ENCODE measurements around the gene SMARCC2.
"Not testable (repeated sequence)": the region's sequence is repeated elsewhere in the genome, so short reads cannot be mapped to it uniquely, and the experiment has no call there.

Gene SMARCC2

DNA sequence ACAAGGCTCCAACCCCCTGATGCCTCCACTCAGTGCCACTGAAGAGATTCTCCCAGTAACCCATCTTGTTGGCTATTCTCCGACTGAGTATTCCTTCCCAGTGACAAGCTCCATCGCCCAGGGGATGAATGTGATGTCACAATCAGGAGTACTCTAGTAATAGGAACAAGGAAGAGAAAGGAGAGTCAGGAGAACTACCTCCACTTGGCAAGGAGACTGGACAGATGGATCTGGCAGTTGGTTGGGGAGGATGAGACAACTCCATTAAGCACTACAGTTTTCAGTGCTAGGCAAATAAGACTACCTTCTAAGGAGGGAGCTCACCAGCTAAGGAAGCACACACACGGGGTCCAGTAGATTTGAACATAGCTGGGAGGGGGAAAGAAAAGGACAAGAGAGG, 27.2 kb upstream of the SMARCC2 start:
- no peak overlapping the region for H3K4me3 ChIP-seq
- H3K27ac ChIP-seq = no peak overlapping the region

DNA sequence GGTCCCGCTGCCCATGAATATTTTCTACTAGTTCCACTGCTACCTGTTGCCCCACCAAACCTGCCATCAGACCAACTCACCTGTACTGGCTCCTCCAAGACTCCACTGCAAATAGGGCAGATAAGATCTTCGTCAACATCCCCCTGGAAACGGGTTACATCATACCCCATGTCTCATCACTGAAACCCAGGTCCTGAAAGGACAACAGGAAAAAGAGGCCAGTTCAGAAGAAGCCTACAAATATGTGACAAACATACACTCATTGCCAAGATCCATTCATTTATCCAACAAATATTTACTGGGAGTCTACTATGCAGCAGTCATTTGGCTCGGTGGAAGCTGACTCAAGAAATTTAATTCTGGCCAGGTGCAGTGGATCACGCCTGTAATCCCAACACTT, 24.6 kb upstream of the SMARCC2 start:
- Histone ChIP-seq H3K27ac (no peak overlapping the region), H3K4me3 (no peak overlapping the region)

DNA sequence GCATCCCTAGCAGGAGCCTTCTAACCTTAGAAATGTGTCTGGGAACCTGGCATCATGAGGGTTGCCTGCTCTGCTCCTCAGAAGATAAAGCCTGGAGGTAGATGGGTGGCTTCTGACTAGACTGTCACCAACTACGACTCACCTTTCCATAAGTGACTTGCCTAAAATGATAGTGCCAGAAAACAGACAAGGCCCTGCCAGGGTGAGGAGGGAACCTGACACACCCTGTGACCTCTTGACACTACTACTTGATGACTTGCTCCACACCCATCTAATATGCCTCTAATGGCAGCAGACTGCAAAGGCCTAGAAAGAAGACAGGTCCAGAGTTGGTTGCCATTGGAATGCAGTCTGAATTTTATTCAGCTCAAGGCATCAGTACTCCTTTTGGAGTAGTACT, 23.1 kb upstream of the SMARCC2 start:
- no peak overlapping the region for H3K4me3 ChIP-seq
- no peak overlapping the region for H3K27ac ChIP-seq

DNA sequence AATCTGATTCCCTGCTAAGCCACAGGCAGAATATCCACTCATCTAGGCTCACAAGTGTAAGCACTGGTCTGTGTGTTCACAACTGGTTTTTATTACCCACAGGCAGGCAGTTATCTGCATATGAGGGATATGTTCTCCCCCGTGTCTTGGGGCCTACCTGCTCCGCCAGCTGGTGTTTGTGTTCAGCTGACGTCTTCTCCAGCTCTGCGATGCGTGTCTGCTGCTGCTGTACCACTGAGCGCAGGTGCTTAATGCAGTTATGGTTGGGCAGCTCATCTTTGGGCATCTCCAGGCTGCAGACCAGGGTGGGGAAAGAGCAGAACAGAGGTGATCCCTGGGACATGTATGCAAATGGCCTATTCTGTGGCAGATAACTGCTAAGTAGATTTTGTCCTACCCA, 18.7 kb upstream of the SMARCC2 start:
- H3K4me3 ChIP-seq = no peak overlapping the region
- peak overlapping the region in 1 of 21 experiments; percentile 0 for H3K27ac ChIP-seq

DNA sequence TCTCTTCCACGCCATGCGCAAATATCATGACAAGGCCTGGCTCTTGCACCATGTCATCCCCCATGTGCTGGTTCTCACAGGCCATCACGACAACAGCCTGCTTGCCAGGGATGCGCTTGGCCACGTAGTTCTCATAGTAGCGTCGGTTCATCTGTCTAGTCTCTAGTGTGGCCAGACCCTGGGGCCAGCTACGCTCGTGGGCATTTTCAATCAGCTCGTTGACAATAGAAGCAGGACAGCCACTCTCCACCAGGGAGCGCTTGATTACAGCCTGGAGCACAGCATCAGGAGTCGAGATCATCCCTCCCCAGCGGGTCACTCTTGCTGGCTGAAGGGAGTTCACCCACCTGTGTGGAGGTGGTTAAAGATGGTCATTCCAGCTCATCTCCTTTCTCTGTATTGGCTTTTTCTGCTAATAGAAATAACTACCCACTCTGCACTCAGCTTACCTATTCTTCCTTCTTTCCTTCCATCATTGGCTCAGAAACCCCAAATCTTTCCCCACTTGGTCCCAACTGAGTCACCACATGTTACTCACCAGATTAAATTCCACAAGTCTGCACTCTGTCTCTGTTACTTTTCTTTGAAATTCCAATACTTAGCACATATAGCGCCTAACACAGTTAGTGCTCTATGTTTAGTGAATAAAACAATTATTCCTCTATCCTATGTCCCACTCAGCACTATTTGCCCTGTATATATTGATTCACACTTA, 17.3 kb upstream of the SMARCC2 start:
- Histone ChIP-seq H3K27ac (peak overlapping the region in 1 of 21 experiments; percentile 0), H3K4me3 (no peak overlapping the region)

DNA sequence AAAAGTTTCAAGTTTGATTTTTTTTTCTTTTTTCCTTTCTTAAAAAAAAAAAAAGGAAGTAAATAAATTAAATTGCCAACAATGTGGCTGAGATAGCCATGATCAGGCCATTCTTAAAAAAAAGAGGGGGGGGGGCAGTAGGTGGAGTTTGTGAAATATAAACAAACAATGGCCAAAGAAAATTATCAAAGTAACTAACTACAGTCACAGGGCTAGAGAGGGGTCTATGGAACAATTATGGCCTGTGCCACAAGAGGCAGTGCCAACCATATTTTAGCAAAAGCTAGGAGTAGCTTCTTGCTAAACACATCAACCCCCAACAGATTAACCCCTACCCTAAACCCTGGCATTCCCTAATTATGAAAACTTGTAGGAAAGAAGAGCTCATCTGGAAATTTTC, 16.2 kb upstream of the SMARCC2 start:
- H3K27ac ChIP-seq = peak overlapping the region in 1 of 21 experiments; percentile 21
- no peak overlapping the region for H3K4me3 ChIP-seq

DNA sequence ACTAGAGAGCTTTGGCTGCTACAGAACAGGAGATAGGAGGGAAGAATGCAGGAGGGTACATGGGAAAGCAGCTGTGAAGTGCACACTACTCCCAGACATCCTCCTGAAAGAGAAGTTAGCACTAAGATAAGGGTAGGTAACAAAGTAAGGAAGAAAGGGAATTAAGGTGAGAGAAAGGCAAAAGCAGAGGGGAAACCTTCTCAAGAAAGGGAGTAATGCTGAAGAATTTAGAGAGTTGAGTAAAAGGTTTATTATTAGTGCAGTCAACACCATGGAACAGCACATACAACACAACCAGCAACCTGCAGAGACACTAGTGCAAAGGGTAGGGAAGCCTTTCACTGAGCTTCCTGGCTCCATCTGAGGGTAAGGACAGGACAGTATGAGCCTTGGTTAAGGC, 15.0 kb upstream of the SMARCC2 start:
- no peak overlapping the region for H3K4me3 ChIP-seq
- H3K27ac ChIP-seq = no peak overlapping the region

DNA sequence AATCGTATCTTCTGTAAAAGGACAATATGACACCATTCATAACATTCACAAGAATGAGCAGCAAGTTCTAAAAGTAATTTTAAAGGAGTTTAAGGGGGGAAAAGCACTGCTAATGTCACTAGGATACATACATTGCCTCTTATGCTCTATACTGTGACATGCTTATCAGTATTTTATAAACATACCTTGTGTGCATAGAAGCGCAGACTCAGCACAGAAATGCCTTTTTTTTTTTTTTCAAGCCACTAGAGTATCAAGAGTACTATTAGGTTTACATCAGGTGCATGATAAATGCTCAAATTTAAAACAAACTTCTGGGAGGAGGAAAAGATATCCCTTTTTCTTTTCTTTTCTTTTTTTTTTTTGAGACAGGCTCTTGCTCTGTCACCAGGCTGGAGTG, 13.6 kb upstream of the SMARCC2 start:
- no peak overlapping the region for H3K27ac ChIP-seq
- H3K4me3 ChIP-seq = no peak overlapping the region

DNA sequence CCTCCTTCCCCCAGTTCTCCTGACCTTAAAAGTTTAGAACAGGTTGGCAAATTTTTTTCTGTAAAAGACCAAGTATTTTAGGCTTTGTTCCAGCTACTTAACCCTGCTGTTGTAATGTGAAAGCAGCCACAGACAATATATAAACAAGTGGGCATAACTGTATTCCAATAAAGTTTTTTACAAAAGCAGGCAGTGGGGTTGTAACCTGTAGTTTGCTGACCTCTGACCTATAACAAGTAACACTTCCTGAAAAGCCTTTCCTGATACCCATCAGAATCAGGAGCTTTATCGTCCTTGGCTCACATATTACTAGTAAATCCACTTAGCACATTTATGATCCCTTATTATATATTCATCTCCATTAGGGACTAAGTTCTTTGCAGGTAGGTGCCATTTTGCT, 13.1 kb upstream of the SMARCC2 start:
- no peak overlapping the region for H3K27ac ChIP-seq
- no peak overlapping the region for H3K4me3 ChIP-seq

DNA sequence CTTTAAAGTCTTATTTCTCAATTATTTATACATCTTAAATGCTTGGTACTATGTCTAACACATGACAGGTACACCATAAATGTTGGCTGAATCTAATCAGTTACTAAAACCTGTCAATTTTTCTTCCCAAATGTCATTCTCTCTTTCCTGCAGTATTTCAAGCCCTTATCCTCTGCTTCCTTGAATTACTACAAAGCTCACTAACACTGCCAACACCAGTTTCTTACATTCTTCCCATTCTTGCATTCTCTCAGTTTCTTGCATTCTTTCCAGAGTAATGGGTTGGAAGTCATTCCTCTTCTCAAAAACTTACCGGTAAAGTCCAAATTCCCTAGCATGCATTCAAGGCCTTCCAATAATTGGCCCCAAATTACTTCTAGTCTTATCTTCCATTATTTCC, 9.6 kb upstream of the SMARCC2 start:
- Histone ChIP-seq H3K27ac (no peak overlapping the region), H3K4me3 (no peak overlapping the region)

DNA sequence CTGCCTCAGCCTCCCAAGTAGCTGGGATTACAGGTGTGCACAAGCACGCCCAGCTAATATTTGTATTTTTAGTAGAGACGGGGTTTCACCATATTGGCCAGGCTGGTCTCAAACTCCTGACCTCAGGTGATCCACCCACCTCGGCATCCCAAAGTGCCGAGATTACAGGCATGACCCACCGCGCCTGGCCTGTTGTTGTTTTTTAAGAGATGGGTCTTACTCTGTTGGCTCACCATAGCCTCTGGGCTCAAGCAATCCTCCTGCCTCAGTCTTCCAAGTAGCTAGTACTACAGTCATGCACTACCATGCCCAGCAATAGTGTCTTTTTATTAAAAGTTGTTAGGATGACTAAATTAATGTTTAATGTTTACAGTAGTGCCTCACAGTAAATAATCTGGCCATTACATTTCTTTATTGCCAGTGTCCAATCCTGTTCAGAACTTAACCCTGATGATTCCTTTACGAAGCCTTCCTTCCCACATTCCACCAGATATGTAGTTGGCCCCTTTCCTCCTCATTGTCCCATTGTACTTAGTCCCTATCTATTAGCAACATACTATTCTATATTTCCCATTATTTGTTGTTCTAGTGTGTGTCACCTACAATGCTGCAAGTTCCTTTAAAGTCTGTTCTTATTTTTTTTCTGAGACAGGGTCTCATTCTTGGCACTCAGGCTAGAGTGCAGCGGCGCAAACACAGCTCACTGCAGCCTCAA, 8.8 kb upstream of the SMARCC2 start:
- no peak overlapping the region for H3K27ac ChIP-seq
- H3K4me3 ChIP-seq = no peak overlapping the region

DNA sequence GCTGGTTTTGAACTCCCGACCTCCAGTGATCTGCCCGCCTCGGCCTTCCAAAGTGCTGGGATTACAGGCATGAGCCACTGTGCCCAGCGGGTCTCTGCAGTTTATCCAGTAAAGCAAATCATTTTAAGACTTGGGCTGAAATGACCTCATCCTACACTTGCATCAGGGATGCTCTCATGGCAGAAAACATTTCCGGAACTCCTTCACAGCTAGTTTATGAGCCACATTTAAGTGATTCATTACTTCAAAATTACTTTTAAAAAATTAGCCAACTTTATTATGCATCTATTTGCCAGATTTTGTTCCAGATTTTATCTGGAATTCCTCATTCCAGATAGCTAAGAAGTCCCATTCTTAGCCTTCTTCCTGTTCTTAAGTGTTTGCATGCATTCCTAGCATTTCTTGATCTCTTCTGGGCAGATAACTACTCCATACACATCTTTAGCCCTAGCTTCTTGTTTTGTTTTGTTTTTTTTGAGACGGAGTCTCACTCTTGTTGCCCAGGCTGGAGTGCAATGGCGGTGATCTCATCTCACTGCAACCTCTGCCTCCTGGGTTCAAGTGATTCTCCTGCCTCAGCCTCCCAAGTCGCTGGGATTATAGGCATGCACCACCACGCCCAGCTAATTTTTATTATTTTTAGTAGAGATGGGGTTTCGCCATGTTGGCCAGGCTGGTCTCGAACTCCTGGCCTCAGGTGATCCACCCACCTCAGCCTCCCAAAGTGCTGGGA, 7.7 kb upstream of the SMARCC2 start:
- H3K4me3 ChIP-seq, H3K27ac ChIP-seq: not testable (repeated sequence)

DNA sequence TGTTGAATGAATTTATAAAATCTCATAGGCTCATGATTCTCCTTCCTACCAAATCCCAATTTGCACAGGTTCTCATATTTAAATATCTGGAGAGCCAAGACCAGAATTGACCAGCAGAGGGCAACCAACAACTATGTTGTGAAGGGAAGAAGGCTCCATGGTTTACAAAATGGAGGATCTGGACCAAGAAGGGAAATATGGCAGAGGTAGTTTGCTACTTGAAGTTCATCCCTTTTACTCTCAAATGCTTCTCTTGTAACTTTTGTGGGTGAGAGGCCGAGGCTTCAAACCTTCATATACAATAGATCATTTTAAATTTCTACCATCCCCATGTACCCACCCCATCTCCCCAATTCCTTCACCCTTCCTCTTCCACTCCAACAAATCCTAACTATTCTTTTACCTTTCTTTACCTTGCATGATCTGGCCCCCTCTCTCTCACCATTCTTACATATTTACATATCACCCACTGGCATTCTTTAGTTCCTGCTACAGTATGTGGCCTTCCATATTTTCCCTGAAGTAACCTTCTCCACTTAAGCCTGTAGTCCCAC, 3.8 kb upstream of the SMARCC2 start:
- no peak overlapping the region for H3K27ac ChIP-seq
- no peak overlapping the region for H3K4me3 ChIP-seq

DNA sequence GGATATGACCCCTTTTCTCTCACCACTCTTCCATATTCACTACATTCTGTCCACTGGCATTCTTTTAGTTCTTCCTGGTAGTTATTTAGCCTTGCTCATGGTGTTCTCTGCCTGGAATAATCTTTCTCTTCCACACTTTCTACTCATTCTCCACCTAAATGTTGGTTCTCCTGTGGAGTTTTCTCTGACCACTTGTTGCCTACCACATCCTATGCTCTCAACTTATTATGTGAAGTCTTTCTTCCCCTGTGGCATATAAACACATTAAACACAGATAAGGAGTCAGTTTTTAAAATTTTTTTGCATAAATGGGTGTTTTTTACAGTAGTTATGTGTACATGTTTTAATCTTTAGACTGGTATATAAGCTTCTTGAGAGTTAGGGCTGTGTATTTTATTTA, 3.3 kb upstream of the SMARCC2 start:
- Histone ChIP-seq H3K27ac (no peak overlapping the region), H3K4me3 (no peak overlapping the region)

DNA sequence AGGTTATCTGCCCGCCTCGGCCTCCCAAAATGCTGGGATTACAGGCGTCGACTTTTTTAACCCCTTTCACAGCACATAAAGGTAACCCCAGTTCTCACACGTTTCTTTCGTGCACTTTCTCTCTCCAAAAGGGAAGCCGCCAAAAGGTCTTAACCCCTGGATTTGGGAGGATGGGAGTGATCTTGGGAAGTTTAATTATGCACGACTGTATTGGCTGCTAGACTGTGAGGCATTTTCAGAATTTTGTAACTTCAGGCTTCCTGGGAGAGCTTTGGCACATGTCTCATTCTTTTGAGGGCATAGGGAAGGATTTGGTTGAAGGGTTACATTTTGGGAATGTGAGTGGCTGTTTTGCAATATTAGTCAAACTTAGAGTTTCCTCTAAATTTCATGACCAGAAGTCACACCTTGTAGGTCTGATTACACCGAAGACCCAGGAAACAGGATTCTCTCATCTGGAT, 1.4 kb upstream of the SMARCC2 start:
- H3K27ac ChIP-seq = peak overlapping the region in 20 of 21 experiments; percentile 66 to 98 (median 91)

DNA sequence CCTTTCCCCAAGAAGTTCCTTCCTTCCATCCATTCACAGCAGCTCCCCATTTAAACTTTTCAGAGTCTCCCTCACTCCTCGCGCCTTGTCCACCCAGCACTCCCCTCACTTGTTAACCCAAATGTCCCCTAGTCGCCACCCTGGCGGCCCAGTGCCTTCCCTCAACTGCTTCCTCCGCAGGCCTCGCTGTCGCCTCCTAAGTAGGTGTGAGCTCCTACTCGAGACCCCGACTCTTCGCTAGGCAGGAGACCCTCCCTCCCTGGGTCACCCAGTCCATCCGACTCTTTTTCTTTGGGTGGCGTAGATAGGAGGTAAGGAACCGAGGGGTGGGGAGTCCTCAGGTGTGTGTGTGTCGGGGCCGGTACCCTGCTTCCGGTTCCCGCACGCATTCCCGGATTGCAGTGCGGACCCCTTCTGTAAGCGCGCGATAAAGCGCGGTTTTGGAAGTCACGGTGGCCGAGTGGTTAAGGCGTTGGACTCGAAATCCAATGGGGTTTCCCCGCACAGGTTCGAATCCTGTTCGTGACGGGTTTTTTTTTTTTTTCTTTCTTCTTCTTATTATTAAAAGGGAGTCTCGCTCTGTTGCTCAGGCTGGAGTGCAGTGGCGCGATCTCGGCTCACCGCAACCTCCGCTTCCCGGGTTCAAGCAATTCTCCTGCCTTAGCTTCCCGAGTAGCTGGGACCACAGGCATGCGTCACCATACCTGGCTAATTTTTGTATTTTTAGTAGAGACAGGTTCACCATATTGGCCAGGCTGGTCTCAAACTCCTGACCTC, 823 bp upstream of the SMARCC2 start:
- peak overlapping the region; percentile 37 to 98 (median 91) for H3K27ac ChIP-seq

More for the DNA sequence above, 1.4 kb upstream of the SMARCC2 start:
- H3K4me3 ChIP-seq = peak overlapping the region; percentile 47 to 95 (median 85)

DNA sequence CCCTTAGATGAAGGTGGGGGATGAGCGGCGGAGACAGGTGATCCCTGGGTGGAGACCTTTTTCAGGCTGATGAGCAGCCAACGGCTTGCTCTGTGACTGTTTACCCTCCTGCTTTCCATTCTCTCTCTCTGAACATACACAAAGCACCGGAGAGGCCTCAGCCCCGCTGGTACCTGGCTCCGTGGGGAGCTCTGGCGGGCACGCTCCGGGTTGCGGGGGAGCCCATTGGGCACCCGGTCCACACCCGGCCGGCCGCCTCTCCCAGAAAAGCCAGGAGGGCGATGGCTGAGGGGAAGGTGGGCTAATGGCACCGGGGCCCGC, 545 bp downstream of the SMARCC2 start:
- H3K27ac ChIP-seq = peak overlapping the region; percentile 84 to 98 (median 93)
- H3K4me3 ChIP-seq = peak overlapping the region; percentile 74 to 95 (median 85)

More for the DNA sequence above, 823 bp upstream of the SMARCC2 start:
- peak overlapping the region; percentile 47 to 95 (median 85) for H3K4me3 ChIP-seq

DNA sequence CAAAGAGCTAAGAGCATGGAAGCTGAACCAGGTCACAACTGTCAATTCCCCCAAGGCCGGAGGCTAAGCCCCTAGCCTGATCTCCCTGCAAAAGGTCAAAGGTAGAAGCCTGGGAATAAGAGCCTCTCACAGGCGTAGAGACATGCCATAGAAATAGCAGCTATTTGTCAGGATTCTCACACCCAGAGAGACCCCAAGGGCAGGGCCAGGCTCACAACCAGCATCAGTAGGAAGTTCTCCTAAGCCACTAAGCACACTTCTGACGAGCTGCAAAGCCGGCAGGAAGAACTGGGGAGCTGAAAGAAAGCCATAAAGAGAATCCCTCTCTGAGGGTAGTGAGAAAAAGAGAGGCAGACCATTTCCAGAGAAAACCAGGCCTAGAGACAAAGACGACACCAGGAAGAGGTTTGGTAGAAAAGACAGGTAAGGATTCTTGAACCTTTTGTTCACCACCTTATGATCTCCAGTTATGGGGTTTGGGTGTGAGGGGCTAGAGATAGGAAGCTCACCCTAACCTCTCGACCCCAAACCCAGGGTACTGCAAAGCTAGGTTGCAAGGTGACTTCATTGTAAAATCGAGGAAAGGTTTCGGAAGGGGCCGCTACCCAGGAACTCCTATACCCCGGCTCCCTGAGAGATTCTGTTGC, 1.0 kb downstream of the SMARCC2 start:
- H3K27ac ChIP-seq = peak overlapping the region in 20 of 21 experiments; percentile 84 to 98 (median 93)
- H3K4me3 ChIP-seq = peak overlapping the region; percentile 74 to 95 (median 85)

DNA sequence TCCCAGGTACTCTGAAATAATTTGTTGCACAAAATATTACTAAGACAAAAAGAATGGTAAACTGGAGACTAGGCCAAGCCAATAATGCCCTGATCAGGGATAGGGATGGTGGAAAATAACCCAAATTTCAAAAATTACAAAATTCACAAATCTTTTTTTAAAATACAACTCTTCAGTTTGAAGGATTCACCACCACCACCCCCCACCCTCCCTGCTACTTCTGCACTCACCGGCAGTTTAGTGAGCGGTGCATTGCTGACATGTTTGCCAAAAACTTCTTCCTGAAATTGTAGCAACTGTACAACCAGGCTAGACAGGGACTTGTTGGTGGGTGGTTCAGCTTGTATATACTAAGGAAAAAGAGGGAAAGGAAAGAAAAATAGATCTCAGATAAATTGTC, 2.3 kb downstream of the SMARCC2 start:
- Histone ChIP-seq H3K27ac (peak overlapping the region in 1 of 21 experiments; percentile 18), H3K4me3 (no peak overlapping the region)

Data from skin epidermis (tissue), 12 donors.